Panc1 (cell line): ENCODE measurements around the gene THAP6.

ENCODE experiments used
- POLR2AphosphoS5 ChIP-seq: IDR thresholded peaks from 2 replicates; pipeline ENCODE4 v1.6.1; 2012; ENCODE audit warnings: mild to moderate bottlenecking, low read depth, low read length, moderate library complexity
- TF ChIP-seq, protein P1 (sequence below): fragments of 450-650 bp; IDR thresholded peaks from 2 replicates; pipeline ENCODE4 v1.5.1; 2017; ENCODE audit warnings: mild to moderate bottlenecking

DNA sequence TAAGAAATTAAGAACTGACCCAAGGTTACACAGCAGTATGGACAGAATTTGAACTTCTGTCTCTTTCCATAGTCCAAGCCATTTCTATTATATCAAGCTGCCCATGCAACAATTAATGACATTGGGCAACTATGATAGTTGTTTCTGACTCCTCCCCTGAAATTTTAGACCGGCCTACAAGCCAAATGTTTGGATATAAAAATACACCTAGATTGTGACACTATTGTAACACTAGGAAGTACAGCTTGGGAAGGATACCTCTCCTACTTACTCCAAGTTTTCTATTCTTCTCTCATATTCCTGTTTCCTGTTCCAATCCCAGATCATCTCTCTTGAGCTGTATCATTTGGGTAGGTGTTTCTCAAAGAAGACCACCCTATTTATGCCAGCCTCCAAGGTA, 43.5 kb upstream of the THAP6 start:
- TF ChIP-seq, protein P1, sequence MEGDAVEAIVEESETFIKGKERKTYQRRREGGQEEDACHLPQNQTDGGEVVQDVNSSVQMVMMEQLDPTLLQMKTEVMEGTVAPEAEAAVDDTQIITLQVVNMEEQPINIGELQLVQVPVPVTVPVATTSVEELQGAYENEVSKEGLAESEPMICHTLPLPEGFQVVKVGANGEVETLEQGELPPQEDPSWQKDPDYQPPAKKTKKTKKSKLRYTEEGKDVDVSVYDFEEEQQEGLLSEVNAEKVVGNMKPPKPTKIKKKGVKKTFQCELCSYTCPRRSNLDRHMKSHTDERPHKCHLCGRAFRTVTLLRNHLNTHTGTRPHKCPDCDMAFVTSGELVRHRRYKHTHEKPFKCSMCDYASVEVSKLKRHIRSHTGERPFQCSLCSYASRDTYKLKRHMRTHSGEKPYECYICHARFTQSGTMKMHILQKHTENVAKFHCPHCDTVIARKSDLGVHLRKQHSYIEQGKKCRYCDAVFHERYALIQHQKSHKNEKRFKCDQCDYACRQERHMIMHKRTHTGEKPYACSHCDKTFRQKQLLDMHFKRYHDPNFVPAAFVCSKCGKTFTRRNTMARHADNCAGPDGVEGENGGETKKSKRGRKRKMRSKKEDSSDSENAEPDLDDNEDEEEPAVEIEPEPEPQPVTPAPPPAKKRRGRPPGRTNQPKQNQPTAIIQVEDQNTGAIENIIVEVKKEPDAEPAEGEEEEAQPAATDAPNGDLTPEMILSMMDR = no peak
- TF ChIP-seq POLR2AphosphoS5 = no peak
